Type B pancreatic cell (in vitro differentiated cells): ENCODE results near the gene MEN1. TPM values are rescaled to one million over a fixed set of nuclear protein-coding genes. Genes with fewer than 3 reads are reported as not detected.

Source experiments
- DNase-seq: peaks from one replicate; pipeline ENCODE4 v3.0.0; 2021; ENCODE audit warnings: mixed read lengths; ENCODE audit not compliant: unreplicated experiment; ENCODE audit errors: extremely low spot score
- H3K27ac Mint-ChIP-seq: 2 replicates; pipeline ENCODE4 v1.8.0; 2021; ENCODE audit warnings: mild to moderate bottlenecking, mixed read lengths
- H3K27me3 Mint-ChIP-seq: 2 replicates; pipeline ENCODE4 v1.8.0; 2021; ENCODE audit warnings: mixed read lengths
- H3K36me3 Mint-ChIP-seq: 2 replicates; pipeline ENCODE4 v1.8.0; 2021; ENCODE audit warnings: mixed read lengths
- H3K4me1 Mint-ChIP-seq: one replicate; pipeline ENCODE4 v1.8.0; 2021; ENCODE audit warnings: mixed read lengths; ENCODE audit not compliant: unreplicated experiment
- H3K4me3 Mint-ChIP-seq: 2 replicates; pipeline ENCODE4 v1.8.0; 2021; ENCODE audit warnings: mild to moderate bottlenecking, mixed read lengths
- H3K9me3 Mint-ChIP-seq: 2 replicates; pipeline ENCODE4 v1.8.0; 2021; ENCODE audit warnings: mixed read lengths
- total RNA-seq: library from RNA; stranded (reverse); gene quantifications from 2 replicates; pipeline ENCODE4 v1.2.1, GENCODE V29; 2021; ENCODE audit warnings: low replicate concordance
- TF ChIP-seq, protein P1 (sequence below): fragments of 200-600 bp; sonication (generic); conservative IDR thresholded peaks from 2 replicates; pipeline ENCODE4 v1.5.0; 2021; ENCODE audit warnings: antibody characterized with exemption, mild to moderate bottlenecking

MEN1 gene
- total RNA-seq, 1 donor from 2014 or later = 50.6 TPM

DNA sequence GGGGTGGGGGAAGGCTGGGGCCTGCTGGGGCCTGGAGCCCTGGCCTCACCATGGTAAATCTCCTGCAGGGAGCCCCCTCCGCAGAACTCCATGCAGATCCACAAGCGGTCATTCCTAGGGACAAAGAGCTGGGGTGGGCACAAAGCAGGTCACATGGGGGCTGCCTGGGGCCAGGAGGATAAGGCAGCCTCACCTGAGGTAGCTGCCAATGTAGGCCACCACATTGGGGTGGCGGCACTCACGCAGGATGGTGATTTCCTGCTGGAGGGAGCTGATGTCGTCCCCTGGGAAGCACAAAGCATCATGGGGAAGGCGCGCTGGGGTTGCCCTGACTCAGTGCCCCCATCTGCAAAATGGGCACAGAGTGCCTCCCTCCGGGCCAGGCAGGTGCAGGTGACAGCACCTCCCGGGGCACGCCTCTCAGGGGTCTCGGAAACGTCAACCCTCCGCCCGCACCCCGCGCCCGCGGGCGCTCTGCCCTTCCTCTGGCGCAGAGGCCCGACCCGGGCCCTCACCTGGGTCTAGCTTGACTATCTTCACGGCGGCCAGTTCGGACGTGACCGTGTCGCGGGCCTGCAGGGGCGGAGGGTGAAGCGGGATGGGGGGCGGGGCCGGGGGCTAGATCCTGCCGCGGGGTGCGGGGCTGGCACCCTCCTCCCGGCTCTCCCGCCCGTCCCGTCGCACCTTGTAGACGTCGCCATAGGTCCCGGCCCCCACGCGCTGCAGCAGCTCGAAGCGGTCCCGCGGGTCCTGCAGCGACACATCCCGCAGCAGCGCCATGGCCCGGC is 7.8 kb downstream of the MEN1 start:
- no peak overlapping the region for H3K27ac Mint-ChIP-seq
- DNase-seq = no peak
- TF ChIP-seq, protein P1, sequence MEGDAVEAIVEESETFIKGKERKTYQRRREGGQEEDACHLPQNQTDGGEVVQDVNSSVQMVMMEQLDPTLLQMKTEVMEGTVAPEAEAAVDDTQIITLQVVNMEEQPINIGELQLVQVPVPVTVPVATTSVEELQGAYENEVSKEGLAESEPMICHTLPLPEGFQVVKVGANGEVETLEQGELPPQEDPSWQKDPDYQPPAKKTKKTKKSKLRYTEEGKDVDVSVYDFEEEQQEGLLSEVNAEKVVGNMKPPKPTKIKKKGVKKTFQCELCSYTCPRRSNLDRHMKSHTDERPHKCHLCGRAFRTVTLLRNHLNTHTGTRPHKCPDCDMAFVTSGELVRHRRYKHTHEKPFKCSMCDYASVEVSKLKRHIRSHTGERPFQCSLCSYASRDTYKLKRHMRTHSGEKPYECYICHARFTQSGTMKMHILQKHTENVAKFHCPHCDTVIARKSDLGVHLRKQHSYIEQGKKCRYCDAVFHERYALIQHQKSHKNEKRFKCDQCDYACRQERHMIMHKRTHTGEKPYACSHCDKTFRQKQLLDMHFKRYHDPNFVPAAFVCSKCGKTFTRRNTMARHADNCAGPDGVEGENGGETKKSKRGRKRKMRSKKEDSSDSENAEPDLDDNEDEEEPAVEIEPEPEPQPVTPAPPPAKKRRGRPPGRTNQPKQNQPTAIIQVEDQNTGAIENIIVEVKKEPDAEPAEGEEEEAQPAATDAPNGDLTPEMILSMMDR = no peak

DNA sequence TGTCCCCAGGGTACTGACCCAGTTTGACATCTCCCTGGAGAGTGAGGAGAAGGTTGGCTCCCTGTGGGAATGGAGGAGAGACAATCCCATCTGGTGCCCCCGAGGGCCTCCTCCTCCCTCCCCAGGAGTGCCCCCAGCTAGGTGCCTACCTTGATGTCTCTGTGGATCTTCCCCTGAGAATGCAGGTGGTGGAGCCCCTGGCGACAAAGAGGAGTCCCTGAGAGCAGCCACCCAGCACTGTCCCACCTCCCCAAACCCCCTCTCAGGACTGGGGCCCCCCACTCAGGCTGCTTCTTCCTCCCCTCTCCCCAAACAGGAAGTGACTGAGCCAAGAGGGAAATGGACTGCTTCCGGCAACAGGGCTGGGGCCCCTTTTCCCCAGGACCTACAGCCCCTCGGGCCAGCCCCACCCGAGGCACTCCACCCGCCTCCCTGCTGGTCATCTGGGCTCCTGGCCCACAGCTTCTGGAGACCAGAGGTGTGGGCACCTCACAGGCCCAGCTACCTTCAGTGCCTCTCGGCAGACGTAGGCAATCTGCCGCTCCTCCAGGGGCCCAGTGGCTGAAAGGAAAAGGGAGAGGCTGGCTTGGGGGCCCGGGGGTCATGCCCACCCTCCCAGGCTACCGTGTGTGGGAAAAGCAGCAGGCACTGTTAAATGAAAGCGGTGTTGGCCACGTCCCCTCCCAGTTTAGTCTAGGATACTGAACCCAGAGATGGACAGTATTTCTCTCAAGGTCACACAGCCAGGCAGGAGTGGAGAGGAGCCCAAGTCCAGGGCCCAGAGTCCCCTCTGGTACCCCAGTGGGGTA is 8.6 kb downstream of the MEN1 start:
- Mint-ChIP-seq H3K4me1 (peaks cover 8% of the 10 kb centered on the region), H3K27me3 (no peaks in the 10 kb centered on the region), H3K9me3 (no peaks in the 10 kb centered on the region), H3K4me3 (peak overlapping the region; percentile 76), H3K36me3 (no peaks in the 10 kb centered on the region), H3K27ac (no peak overlapping the region)
- TF ChIP-seq, protein P1 = no peak
- DNase-seq = no peak

More for the DNA sequence above, 7.8 kb downstream of the MEN1 start:
- Mint-ChIP-seq H3K27me3 (no peaks in the 10 kb centered on the region), H3K9me3 (no peaks in the 10 kb centered on the region), H3K4me3 (peak overlapping the region; percentile 76), H3K36me3 (no peaks in the 10 kb centered on the region), H3K4me1 (peaks cover 8% of the 10 kb centered on the region)

- no peak for DNase-seq
- Mint-ChIP-seq H3K4me1 (peaks cover 8% of the 10 kb centered on the region), H3K9me3 (no peaks in the 10 kb centered on the region), H3K27me3 (no peaks in the 10 kb centered on the region), H3K36me3 (no peaks in the 10 kb centered on the region), H3K4me3 (peak overlapping the region; percentile 22), H3K27ac (no peak overlapping the region)
- TF ChIP-seq, protein P1 = no peak
Measured at GRCh38 chr11:64801158-64801464, 9.2 kb downstream of the MEN1 start.

- H3K4me3 Mint-ChIP-seq = no peak overlapping the region
Measured at GRCh38 chr11:64800303-64801157, 9.8 kb downstream of the MEN1 start.

More at GRCh38 chr11:64800303-64801157, 9.8 kb downstream of the MEN1 start:
- H3K27ac Mint-ChIP-seq = no peak overlapping the region
- no peak for DNase-seq
- no peaks in the 10 kb centered on the region for H3K27me3 Mint-ChIP-seq
- TF ChIP-seq, protein P1 = no peak
- H3K36me3 Mint-ChIP-seq = no peaks in the 10 kb centered on the region
- peaks cover 8% of the 10 kb centered on the region for H3K4me1 Mint-ChIP-seq
- no peaks in the 10 kb centered on the region for H3K9me3 Mint-ChIP-seq
